Measurements from ENCODE around the gene PHEX. TPM values are rescaled to one million over a fixed set of nuclear protein-coding genes. Genes with fewer than 3 reads are reported as not detected.

The PHEX gene
- total RNA-seq, 1 experiment from 2014 or later, result 0.04 TPM

DNA sequence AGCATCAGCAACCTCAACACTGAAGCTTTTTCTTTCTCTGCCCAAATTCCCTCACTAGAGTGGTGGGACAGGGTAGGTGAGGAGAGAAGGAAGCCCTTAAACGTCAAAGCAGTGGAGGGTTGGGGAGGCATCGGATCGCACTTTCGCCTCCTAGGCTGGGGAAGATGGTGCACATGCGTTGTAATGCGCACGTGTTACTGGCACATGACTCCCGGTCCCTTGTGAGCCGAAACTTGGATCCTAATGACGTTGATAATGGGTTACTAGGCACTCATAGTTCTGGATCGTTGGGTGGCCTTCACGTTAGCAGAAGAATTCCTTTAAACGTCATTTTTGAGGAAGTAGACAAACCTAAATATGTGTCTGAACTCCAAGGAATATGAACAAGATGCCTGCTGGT, 240.5 kb downstream of the PHEX start, which contains the start of gene CBLL2:
CBLL2 (plus strand) TSS at position 301 of the 400 bp plus-strand sequence; CDS start at position 380, 79 bp downstream.
- Mint-ChIP-seq H3K27me3 (ENCODE audit: low read depth) (no peaks in the 10 kb centered on the region), H3K4me3 (no peak within 1 kb of the TSS), H3K4me1 (no peaks in the 10 kb centered on the region), H3K9me3 (no peaks in the 10 kb centered on the region), H3K27ac (no peak within 1 kb of the TSS), H3K36me3 (no peaks in the 10 kb centered on the region)
- ATAC-seq, result no peak
- CTCF ChIA-PET, result no interaction called here
- TF ChIP-seq SP1 (CRISPR knock-in tag; conservative IDR thresholded peaks at IDR 0.05) (no peak), CREB1 (CRISPR knock-in tag; IDR thresholded peaks at IDR 0.05) (no peak), TCF7 (CRISPR knock-in tag; IDR thresholded peaks at IDR 0.05; ENCODE audit: low read depth) (no peak), SMAD4 (CRISPR knock-in tag; IDR thresholded peaks at IDR 0.05) (no peak), EMX1 (CRISPR knock-in tag; IDR thresholded peaks at IDR 0.05) (no peak), ESRRA (CRISPR knock-in tag; IDR thresholded peaks at IDR 0.05; ENCODE audit: borderline replicate concordance) (no peak), ATF1 (CRISPR knock-in tag; IDR thresholded peaks at IDR 0.05) (no peak), FOXP4 (CRISPR knock-in tag; IDR thresholded peaks at IDR 0.05) (no peak), ZNF423 (CRISPR knock-in tag; IDR thresholded peaks at IDR 0.05) (no peak), JUN (CRISPR knock-in tag; IDR thresholded peaks at IDR 0.05) (no peak), ELF4 (CRISPR knock-in tag; IDR thresholded peaks at IDR 0.05; ENCODE audit: low read depth) (no peak), ZNF263 (CRISPR knock-in tag; IDR thresholded peaks at IDR 0.05; ENCODE audit: low read depth) (no peak), PREB (CRISPR knock-in tag; IDR thresholded peaks at IDR 0.05; ENCODE audit: borderline replicate concordance) (no peak), ZNF671 (CRISPR knock-in tag; IDR thresholded peaks at IDR 0.05) (no peak), NR3C1 (CRISPR knock-in tag; conservative IDR thresholded peaks at IDR 0.05; ENCODE audit: low read depth) (no peak), TEAD1 (CRISPR knock-in tag; IDR thresholded peaks at IDR 0.05) (no peak), RORB (CRISPR knock-in tag; IDR thresholded peaks at IDR 0.05) (no peak)
- TF ChIP-seq, protein P1, sequence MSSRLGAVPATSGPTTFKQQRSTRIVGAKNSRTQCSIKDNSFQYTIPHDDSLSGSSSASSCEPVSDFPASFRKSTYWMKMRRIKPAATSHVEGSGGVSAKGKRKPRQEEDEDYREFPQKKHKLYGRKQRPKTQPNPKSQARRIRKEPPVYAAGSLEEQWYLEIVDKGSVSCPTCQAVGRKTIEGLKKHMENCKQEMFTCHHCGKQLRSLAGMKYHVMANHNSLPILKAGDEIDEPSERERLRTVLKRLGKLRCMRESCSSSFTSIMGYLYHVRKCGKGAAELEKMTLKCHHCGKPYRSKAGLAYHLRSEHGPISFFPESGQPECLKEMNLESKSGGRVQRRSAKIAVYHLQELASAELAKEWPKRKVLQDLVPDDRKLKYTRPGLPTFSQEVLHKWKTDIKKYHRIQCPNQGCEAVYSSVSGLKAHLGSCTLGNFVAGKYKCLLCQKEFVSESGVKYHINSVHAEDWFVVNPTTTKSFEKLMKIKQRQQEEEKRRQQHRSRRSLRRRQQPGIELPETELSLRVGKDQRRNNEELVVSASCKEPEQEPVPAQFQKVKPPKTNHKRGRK (CRISPR knock-in tag; IDR thresholded peaks at IDR 0.05; ENCODE audit: borderline replicate concordance), result no peak
- TF ChIP-seq, protein P2, sequence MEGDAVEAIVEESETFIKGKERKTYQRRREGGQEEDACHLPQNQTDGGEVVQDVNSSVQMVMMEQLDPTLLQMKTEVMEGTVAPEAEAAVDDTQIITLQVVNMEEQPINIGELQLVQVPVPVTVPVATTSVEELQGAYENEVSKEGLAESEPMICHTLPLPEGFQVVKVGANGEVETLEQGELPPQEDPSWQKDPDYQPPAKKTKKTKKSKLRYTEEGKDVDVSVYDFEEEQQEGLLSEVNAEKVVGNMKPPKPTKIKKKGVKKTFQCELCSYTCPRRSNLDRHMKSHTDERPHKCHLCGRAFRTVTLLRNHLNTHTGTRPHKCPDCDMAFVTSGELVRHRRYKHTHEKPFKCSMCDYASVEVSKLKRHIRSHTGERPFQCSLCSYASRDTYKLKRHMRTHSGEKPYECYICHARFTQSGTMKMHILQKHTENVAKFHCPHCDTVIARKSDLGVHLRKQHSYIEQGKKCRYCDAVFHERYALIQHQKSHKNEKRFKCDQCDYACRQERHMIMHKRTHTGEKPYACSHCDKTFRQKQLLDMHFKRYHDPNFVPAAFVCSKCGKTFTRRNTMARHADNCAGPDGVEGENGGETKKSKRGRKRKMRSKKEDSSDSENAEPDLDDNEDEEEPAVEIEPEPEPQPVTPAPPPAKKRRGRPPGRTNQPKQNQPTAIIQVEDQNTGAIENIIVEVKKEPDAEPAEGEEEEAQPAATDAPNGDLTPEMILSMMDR (IDR thresholded peaks at IDR 0.05), result no peak
- TF ChIP-seq, protein P3, sequence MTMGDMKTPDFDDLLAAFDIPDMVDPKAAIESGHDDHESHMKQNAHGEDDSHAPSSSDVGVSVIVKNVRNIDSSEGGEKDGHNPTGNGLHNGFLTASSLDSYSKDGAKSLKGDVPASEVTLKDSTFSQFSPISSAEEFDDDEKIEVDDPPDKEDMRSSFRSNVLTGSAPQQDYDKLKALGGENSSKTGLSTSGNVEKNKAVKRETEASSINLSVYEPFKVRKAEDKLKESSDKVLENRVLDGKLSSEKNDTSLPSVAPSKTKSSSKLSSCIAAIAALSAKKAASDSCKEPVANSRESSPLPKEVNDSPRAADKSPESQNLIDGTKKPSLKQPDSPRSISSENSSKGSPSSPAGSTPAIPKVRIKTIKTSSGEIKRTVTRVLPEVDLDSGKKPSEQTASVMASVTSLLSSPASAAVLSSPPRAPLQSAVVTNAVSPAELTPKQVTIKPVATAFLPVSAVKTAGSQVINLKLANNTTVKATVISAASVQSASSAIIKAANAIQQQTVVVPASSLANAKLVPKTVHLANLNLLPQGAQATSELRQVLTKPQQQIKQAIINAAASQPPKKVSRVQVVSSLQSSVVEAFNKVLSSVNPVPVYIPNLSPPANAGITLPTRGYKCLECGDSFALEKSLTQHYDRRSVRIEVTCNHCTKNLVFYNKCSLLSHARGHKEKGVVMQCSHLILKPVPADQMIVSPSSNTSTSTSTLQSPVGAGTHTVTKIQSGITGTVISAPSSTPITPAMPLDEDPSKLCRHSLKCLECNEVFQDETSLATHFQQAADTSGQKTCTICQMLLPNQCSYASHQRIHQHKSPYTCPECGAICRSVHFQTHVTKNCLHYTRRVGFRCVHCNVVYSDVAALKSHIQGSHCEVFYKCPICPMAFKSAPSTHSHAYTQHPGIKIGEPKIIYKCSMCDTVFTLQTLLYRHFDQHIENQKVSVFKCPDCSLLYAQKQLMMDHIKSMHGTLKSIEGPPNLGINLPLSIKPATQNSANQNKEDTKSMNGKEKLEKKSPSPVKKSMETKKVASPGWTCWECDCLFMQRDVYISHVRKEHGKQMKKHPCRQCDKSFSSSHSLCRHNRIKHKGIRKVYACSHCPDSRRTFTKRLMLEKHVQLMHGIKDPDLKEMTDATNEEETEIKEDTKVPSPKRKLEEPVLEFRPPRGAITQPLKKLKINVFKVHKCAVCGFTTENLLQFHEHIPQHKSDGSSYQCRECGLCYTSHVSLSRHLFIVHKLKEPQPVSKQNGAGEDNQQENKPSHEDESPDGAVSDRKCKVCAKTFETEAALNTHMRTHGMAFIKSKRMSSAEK (CRISPR knock-in tag; IDR thresholded peaks at IDR 0.05; ENCODE audit: borderline replicate concordance), result no peak
- POLR2A ChIA-PET, result no interaction called here
- no peak for DNase-seq (ENCODE audit: low spot score)
